Adrenal gland (tissue), 5 donors: Measurements from ENCODE around the gene EFR3B.

Experiments
- CTCF ChIP-seq, 6 experiments: fragments of 450-650 bp in 4 of 6; fragments of 200-600 bp in 2 of 6; sonication (generic) in 1 of 6; IDR thresholded peaks; 1 replicate in 5 of 6; 2 replicates in 1 of 6; pipeline versions ENCODE4 v1.5.1 to v1.8.0; 2016 to 2021; ENCODE audit warnings: antibody characterized with exemption in 6 of 6, mild to moderate bottlenecking in 2 of 6, moderate library complexity in 1 of 6
- POLR2A ChIP-seq, 2 donors: fragments of 450-650 bp; IDR thresholded peaks; one replicate each; pipeline ENCODE4 v1.6.1; 2017; ENCODE audit warnings: antibody characterized with exemption in 2 of 2, mild to moderate bottlenecking in 2 of 2, moderate library complexity in 1 of 2
- donor health status: DM: no; HTN: no; CAD: no.

DNA sequence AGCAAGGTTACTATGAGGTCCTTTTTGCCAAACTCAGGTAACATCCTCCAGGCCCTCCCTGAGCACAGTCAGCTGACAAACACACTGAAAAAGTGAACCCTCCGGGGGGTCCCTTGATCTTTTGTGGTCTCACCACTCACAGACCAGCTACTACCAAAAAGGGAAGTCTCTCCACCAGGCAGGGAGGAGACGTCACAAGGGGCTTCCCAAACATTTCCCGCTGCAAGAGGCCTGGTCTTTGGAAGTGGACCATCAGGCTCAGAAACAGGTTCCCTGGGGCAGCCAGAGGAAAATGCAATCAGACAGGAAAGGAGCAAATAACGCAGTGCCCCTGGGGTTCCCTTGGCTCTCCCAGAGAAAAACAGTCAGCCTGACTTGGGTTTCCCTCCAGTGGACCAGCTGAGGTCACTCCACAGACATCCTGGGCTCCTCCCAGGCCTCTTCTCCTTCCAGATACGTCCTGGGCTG lies 165.2 kb downstream of the EFR3B start:
- TF ChIP-seq CTCF (IDR thresholded peaks at IDR 0.05) = no peak
- no peak for TF ChIP-seq POLR2A (IDR thresholded peaks at IDR 0.05)
